GM19240 (cell line): ENCODE results near the gene PTPN20.

Experiments
- DNase-seq: peaks from one replicate; pipeline ENCODE4 v3.0.0; 2011; ENCODE audit warnings: low spot score; ENCODE audit not compliant: insufficient read length

Gene PTPN20

DNA sequence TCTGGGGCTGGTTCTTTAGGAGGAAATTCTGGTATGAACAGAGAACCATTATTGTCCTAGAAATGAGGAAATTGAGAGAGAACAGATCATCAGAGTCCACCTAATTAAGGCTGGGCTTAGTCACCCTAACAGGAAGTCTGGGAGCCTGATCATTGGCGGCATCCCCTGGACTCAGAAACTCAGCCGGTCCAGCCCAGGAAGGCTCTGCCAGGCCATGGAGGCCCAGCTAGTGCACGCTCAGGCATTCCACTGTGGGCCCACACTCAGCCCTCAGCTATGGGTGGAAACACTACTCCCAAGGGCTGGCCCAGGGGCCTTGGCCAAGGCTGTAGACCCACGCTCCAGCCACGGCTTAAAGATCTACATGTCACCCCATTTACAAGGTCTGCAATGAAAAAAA, 109.2 kb downstream of the PTPN20 start:
- DNase-seq: no peak

DNA sequence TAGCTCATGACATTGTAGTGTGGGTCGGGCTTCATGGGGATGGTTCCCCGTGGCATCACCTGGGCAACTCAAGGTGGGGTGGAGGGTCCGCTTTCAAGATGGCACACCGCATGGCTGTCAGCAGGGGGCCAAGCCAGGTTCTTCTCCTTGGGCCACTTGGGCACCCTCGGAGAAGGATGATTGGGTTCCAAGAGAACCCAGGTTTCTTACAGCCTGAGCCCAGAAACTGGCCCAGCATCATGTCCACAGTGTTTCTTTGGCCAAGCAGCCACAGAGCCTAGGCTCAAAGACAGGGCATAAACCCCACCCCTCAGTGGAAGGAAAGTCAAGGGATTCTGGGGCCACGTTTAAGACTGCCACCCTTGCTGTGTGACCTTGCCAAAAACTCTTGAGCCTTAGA, 110.6 kb downstream of the PTPN20 start:
- DNase-seq: no peak

DNA sequence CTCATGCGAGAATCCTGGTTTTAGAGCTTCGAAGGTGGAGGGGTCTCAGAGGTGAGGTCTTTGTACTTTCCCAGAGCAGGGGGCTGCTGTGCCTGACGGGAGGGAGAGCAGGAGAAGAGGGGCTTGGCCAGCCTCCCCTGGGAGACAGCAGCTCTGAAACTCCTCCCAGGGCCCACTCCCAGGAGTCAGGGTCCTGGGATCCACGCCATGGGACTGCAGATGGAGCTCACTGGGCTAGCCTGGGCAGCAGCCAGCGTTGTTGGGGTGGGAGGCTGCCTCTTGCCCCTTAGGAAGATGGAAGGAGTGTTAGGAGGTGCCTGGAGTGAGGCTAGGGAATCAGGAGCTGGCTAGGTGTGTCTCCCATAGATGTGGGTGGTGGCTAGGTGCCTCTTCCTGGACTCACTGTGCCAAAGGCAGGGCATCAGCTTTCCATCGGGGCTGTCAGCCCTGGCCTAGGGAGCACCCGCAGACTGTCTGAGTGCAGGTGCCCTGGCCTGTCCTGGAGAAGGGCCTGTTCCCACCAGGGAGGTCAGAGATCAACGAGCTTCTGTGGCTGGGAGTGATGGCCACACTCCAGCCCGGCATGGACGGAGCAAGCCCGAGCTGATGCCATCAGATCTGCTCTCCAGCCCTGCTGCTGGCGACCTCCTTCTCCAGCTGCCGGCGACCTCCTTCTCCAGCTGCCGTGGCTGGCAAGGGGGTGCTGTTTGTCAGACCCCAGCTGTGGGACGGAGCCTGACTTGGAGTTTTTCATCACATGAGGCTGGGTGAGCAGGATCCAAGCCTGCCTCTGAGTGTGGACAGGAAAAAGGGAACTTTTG, 111.3 kb downstream of the PTPN20 start:
- DNase-seq: no peak

- no peak for DNase-seq
Measured at GRCh38 chr10:47023237-47024045, 112.2 kb downstream of the PTPN20 start.

DNA sequence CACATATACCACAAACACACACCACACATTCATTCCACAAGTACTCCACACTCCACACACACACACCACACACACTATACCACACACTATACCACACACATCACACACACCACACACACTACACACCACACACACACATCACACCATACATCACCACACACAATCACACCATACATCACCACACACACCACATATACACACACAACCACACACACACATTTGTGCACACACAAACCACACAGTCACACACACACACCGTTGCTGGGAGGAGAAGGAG, 112.8 kb downstream of the PTPN20 start:
- no peak for DNase-seq

DNA sequence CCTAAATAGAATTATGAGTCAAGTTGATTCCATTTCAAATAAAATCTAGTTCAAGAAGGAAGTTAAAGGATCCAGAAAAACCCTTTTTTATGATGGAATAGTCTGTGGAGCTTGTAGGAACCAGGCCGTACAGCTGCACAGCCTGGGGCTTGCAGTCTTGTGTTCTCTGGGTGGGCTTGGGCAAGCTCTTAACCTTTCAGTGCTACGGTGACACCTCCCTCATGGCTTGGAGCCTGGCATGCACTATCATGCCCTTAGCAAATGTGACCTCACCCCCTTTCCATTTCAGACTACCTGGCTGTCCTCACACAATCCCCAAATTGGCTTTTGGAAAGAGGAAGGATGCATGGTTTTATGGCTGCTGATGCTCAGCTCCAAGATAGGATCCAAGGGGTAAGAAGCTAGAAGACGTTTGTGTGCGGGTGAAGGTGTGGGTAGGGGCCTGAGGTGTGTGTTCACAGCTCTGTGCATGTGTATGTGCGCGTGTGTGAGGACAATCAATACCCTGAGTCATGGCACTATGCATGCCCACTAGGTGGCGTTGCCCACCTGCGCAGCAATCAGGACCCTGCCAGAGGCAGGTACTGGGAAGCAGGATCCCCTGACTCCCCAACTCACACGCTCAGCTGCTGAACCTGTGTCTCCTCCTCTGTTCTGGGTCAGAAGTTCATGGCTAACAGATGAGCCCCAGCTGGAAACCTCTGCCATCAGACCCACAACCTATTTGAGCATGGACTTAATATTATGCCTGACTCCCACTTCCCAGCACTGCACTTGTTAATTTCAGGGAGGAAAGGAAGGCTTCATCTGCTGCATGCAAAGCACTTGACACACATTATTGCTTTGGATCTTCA, 113.4 kb downstream of the PTPN20 start:
- peak; percentile 45 for DNase-seq

- DNase-seq: no peak
Measured at GRCh38 chr10:47025253-47025539, 114.0 kb downstream of the PTPN20 start.

DNA sequence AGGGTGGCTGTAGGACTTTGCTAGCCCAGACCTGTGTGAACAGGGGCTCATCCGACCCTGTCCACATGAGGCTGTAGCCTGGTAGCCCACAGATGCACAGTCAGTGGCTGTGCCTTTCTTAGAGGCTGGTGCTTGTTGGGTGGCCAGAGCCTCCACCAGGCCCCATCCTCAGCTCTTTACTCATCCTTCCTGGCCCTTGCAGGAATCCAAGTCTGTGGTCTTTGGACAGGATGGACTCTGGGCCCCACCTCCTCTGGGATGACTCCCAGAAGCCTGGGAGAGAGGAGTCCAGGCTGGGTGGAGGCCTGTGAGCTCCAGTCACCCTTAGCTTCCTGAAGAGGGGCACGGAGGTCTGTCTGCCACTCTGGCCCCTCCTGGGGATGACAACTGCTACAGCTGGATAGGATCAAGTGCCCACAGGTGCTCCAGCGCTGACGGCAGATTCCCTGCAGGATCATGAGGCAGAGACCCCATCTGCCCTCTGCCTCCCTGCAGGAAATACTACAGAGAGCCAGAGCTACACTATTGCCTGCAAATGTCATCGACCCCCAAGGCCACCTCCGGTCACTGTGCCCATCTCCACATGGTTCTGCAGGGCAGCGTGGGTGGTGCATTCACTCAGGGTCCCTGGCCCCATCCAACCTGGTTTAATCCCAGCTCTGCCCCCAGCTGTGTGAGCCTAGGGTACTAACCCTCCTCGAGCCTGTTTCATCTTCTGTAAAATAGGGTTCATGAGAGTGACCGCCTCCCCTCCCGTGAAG, 114.5 kb downstream of the PTPN20 start:
- DNase-seq: no peak

GRCh38 chr10:47026301-47027107, 115.3 kb downstream of the PTPN20 start:
- no peak for DNase-seq

DNA sequence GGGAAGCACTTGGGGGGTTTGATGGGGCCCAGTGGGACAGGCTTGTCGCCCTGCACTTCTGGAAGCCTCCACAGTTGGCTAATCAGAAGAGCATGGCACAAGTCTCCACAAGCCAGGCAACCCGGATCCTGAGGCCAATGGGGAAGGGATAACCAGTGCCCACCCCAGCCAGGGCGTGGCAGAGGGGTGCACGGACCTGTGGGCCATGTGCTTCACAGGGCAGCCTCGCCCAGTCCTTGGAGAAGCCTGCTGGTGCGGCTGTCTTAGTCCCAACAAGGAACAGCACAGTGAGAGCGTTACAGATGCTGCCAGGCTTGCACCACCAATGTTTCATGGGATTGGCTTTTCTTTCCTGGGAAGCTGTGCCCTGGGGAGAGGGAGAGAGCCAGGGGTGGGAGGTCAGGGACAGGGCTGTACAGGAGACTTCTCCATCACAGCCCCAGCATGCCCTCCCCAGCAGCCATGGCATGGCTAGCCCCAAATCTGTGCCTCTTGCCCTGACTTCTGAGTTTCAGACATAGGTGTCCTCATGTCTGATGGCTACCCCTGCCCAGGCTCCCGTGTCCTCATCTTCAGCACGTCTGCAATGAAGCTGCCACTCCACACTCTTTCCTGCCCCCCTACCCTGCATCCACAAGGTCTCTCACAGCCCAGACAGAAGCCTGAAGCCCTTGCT, 116.0 kb downstream of the PTPN20 start:
- DNase-seq: no peak

GRCh38 chr10:47027784-47028260, 116.6 kb downstream of the PTPN20 start:
- no peak for DNase-seq

DNA sequence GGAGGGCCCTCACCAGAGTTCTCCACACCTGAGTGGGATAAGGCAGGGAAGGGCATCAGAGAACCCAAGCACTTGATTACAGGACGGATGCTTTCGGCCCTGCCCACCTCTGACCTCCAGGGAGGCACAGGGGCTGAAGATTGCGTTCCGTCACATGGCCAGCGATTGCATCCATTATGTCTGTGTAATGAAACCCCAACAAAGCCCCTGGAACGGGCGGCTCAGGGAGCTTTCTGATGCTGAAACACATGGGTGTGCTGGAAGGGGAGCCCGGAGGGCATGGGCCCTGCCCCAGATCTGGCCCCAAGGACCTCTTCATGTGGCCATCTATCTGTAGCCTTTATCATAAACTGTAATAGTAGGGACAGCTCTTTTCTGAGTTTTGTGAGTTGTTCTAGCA, 117.2 kb downstream of the PTPN20 start:
- no peak for DNase-seq

DNA sequence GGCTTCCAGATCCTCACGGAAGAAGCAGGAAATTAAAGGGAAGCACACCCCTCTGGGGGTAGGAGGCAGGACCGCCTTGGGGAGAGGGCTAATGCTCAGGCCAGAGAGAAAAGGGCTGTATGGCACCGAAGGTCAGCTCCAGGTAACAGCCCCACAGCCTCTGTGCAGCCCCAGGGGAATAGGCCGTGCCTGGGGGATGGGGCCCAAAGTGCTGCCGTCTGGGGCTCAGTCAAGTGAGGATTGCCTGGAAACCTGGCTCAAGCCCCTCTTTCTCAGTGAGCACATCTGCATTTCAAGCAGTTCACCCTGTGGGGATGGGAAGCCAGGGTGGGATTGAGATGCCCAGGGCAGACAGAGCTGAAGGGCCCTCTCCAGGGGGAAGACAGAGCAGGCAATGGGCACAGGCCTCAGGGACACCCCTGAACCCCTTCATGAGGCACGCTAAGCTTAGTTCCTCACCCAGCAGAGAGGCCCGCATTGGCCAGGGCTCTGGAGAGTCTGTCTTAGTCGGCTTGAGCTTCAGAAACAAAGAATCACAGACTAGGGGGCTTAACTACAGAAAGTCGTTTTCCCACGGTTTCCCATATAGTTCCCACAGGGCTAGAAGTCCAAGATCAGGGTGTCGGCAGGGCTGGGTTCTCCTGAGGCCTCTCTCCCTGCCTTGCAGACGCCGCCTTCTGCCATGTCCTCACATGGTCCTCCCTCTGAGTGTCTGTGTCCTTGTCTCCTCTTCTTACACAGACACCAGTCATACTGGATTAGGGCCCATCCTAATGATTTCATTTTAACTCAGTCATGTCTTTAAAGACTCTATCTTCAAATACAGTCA, 118.2 kb downstream of the PTPN20 start:
- no peak for DNase-seq

- DNase-seq: no peak
Measured at GRCh38 chr10:47030191-47030703, 119.0 kb downstream of the PTPN20 start.

DNA sequence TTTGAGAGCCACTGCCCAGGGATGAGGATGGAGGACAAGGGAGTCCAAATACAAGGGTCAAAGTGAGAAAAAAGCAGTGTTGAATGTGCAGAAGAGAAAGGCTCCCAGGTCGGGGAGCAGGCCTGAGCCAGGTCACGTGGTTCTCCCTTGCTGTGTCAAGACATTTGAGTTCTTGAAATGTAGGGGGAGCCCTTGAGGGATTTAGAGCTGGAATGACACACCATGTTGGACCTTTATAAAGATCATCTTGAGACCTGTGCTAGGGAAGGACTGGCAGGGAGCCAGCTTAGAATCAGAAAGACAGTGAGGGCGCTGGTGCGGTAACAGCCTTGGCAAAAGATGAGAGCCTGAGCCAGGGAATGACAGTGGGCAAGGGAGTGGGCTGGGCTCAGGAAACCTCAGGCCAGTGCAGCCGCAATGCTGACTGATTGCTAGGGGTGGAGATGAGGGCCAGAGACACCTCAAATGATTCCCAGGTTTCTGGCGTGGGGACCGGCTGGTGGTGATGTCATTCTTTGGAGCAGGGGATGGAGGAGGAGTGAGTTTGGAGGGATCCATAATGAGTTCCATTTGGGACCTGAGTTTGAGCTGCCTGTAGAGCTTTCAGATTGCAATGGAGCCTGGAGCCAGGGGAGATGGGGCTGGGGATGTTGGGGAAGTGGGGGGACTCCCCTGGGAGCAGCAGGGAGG, 120.1 kb downstream of the PTPN20 start:
- no peak for DNase-seq

GRCh38 chr10:47031901-47032465, 120.8 kb downstream of the PTPN20 start:
- DNase-seq: no peak

DNA sequence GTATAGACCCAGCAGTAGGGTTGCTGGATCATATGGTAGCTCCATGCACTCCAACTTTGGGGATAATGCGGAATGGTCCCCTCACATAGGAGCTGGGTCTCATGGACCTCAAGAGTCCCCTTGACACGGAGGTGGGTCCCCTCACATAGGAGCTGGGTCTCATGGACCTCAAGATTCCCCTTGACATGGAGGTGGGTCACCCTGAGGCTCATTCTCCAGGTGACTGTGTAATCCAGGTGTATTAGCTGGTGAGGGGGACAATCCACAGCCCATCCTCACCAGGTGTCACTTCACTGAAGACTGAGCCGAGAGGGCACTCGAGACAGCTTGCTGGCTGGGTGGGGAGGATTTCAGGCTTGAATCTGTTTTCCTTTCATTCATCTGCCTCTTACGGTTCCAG, 121.9 kb downstream of the PTPN20 start:
- DNase-seq: no peak
